HG03442 (cell line): ENCODE measurements around the gene MYCBPAP.

ENCODE experiments used
- ATAC-seq: cut with Tn5 transposase; IDR thresholded peaks from one replicate; pipeline ENCODE4 v1.9.1; 2021; ENCODE audit warnings: mild to moderate bottlenecking, moderate library complexity; ENCODE audit not compliant: unreplicated experiment

Gene MYCBPAP

GRCh38 chr17:50535407-50535806 lies 27.2 kb downstream of the MYCBPAP start:
- ATAC-seq: no peak

- ATAC-seq: no peak
Measured at GRCh38 chr17:50536683-50537646, 28.7 kb downstream of the MYCBPAP start.

- no peak for ATAC-seq
Measured at GRCh38 chr17:50537721-50538548, 29.7 kb downstream of the MYCBPAP start.

GRCh38 chr17:50538549-50539410 lies 30.5 kb downstream of the MYCBPAP start:
- ATAC-seq: no peak

- ATAC-seq: no peak
Measured at GRCh38 chr17:50539762-50540559, 31.7 kb downstream of the MYCBPAP start.

- ATAC-seq: no peak
Measured at GRCh38 chr17:50540560-50541401, 32.5 kb downstream of the MYCBPAP start.

DNA sequence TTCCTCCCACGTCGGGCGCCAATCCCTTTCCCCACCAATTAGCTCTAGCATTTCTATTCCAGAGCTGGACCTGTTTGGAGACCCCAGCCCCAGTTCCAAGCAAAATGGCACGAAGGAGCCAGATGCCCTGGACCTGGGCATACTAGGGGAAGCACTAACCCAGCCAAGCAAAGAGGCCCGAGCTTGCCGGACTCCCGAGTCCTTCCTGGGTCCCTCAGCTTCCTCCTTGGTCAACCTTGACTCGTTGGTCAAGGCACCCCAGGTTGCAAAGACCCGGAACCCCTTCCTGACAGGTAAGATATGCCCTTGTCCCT lies 33.1 kb downstream of the MYCBPAP start:
- no peak for ATAC-seq

DNA sequence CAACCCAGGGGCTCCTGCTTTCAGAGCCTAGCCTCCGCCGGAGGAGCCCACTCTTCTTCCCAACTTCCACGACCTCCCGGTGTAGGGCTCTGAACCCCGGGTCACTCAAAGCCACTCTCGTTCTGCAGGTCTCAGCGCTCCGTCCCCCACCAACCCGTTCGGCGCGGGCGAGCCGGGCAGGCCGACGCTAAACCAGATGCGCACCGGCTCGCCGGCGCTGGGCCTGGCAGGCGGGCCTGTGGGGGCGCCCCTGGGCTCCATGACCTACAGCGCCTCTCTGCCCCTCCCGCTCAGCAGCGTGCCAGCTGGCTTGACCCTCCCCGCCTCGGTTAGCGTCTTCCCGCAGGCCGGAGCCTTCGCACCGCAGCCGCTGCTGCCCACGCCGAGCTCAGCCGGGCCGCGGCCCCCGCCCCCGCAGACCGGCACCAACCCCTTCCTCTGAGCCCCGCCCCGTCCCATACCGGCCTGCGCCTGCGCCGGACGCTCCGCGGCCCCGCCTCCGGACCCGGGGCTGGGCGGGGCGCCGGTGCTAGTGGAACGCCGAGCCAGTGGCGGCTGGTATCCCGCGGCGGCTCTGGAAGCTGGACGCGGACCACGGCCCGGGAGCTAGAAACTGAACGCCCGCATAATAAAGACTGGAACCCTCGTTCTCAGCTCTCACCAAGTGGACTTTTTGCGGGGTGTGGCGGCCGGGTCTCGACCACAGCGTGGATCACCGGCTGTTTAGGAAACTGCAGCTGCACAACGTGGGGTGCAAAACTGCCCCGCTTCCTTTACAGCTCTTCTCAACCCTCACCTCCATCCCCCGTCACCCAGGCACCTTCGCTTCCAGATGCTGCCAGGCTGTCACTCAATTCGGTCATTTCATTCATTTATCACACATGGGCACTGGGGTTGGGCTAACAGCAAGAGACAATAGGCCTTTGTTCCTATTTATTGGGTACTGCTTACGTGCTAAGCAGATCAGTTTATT lies 33.8 kb downstream of the MYCBPAP start:
- peak; percentile 70 for ATAC-seq

DNA sequence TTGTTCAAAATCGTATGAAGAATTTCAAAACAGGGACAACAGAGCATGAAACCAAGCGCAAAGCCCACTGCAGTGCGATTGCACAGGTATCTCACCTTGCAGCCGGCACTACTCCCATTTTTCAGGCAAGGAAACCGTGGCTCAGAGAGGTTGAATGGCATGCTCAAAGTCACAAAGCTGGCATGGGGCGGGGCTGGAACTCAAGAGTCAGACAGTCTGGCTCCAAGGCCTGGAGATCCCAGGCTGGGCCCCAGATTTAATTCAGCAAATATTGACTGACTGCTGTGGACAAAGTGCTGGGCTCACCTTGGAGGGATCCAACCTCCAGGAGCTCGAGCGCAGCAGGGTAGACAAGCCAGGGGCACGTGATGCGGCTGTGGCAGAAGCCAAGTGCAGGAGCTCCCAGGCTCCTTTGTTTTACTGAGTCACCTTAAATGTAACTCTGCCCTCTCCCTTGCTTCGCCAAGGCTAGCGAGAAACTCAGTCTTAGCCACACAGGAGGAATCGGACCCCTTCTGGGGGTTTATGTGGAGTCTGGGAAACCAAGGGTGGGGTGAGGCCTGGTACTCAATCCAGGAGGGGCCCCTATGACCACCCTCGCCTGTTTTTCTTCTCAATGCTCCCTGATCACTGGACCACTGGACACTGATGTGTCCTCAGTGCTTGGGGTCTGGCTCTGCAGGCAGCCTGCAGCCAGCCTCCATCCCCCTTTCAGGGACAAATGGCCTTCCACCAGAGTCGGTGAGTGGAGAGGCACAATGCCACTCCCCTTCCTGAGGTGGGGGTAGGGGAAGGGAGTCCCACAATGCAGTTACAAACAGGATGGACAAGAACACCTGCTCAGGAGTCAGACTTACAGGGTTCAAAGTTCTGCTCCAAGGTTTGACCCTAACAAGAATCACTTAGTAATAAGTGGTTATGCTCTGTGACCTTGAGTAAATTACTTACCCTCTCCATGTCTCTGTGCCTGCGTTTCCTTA lies 34.8 kb downstream of the MYCBPAP start:
- ATAC-seq: no peak

DNA sequence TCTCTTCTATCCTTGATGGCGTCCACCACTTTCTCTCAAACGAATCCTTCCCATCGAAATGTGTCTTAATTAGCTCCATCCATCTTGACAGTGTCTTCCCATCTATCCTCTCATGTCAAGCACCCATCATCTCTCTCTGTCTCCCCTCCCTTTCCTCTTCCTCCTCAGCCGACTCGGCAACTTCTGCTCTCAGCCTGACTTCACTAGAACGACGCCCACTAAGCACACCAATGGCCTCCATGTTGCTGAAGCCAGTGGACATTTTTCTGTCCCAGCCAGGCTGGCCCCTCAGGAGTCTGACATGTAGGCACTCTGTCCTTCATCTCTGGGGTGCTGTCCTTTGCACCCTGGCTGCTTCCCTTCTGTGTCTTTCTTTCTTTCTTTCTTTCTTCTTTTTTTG lies 36.3 kb downstream of the MYCBPAP start:
- no peak for ATAC-seq

- ATAC-seq: no peak
Measured at GRCh38 chr17:50545311-50545710, 37.1 kb downstream of the MYCBPAP start.

DNA sequence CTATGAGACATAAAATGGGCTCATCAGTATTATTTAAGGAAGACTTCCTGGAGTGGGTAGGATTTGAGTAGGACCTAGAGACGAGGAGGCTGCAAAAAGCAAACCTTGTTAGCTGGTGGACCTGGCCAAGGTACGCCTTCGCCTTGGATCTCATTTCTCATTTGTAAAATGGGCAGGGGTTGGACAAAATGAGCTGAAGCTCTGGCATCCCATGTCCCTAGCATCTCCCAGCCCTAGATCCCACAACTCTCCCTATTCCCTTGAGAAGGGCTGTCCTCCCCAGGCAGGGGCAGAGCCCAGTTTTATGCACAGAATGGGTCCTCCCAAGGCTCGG lies 38.4 kb downstream of the MYCBPAP start:
- no peak for ATAC-seq

DNA sequence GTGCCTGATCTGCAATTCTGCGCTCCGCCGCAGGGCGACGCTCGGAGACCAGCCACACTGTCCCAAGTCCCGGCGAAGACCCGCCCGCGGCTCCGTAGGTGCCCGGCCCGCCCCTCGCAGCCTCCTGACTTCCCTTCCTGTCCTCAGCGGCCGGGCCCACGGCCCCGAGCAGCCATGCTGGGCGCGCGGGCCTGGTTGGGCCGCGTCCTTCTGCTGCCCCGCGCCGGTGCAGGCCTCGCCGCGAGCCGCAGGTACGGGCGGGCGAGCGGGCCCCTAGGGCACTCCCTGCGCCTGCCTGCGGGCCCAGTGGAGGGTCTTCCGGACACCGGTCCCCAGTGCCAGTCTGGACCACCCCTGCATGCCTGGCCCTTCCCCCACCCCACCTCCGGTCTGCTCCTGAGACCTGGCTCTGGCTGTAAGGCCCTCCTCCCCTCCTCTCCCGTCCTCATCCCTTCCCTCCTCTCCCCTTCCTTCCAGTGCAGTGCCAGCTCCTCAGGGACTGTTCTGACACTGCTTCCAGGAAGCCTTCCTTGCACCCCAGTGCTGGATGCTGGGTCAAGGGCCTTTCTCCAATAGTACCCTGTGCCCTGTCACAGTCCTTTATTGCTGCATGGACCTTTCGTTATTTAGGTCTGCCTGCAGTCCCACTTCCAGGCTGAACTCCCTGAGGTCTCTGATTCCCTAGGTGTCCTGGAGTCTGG lies 38.9 kb downstream of the MYCBPAP start, which contains the start of gene SPATA20:
TSS of gene SPATA20 (plus strand) at position 140 of the 701 bp plus-strand sequence. CDS start at position 175, 35 bp downstream.
- ATAC-seq: peak; percentile 77

GRCh38 chr17:50547736-50548083 lies 39.5 kb downstream of the MYCBPAP start:
- ATAC-seq: no peak

DNA sequence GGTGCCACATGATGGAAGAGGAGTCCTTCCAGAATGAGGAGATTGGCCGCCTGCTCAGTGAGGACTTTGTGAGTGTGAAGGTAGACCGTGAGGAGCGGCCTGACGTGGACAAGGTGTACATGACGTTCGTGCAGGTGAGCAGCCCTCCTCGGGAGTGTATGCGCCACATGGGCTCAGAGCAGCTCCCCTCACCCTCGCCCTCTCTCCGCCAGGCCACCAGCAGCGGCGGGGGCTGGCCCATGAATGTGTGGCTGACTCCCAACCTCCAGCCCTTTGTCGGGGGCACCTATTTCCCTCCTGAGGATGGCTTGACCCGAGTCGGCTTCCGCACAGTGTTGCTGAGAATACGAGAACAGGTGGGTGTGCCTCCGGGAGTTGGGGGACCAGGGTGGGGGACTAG lies 40.6 kb downstream of the MYCBPAP start:
- no peak for ATAC-seq

DNA sequence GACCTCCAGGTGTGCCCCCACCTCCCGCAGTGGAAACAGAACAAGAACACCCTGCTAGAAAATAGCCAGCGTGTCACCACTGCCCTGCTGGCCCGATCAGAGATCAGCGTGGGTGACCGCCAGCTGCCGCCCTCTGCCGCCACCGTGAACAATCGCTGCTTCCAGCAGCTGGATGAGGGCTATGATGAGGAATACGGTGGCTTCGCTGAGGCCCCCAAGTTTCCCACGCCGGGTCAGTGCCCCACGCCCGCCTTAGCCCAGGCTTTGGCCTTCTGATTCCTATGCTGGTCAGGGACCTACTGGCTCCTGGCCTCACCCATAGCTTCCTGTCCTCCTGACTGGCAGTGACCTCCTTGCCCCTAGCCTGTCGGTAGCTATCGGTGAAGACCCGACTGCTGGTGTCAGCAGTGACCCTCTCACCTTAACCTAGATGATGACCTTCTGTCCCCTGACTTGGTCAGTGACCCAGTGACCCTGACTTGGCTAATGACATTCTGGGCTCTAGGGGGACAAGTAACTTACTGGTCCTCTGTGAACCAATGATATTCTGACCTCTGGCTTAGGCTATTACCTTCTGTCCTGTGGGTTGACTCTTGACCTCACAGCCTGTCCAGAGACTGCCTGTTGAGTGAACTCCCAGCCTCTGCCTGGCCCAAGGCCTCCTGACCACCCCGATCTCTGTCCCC lies 41.2 kb downstream of the MYCBPAP start:
- ATAC-seq: no peak
